HG03342 (cell line): ENCODE results near the gene CSRNP2.
A peak's percentile ranks its signal among the peaks of the same experiment; 100 is the strongest.
"Not testable (repeated sequence)": the region's sequence is repeated elsewhere in the genome, so short reads cannot be mapped to it uniquely, and the experiment has no call there.

ENCODE experiments used
- ATAC-seq: cut with Tn5 transposase; IDR thresholded peaks from one replicate; pipeline ENCODE4 v1.9.1; 2021; ENCODE audit warnings: mild to moderate bottlenecking, moderate library complexity; ENCODE audit not compliant: unreplicated experiment

CSRNP2 gene

GRCh38 chr12:51028813-51029150 lies 54.6 kb downstream of the CSRNP2 start:
- ATAC-seq, result no peak

GRCh38 chr12:51028126-51028812 lies 55.1 kb downstream of the CSRNP2 start:
- no peak for ATAC-seq

GRCh38 chr12:51027342-51027835 lies 56.0 kb downstream of the CSRNP2 start:
- ATAC-seq, result no peak

GRCh38 chr12:51025836-51026638 lies 57.4 kb downstream of the CSRNP2 start, which contains the start of gene SLC11A2:
TSS of gene SLC11A2 (minus strand) at chr12:51026384. CDS start at chr12:51010728, 15,656 bp downstream.
- peak; percentile 84 for ATAC-seq

GRCh38 chr12:51025338-51025835 lies 58.0 kb downstream of the CSRNP2 start:
- peak; percentile 1 for ATAC-seq

- no peak for ATAC-seq
These were observed 59.6 kb downstream of the CSRNP2 start for GRCh38 chr12:51023625-51024382.

- no peak for ATAC-seq
These were observed 61.7 kb downstream of the CSRNP2 start for GRCh38 chr12:51021694-51022093.

GRCh38 chr12:51020448-51021182 lies 62.8 kb downstream of the CSRNP2 start:
- ATAC-seq, result no peak

GRCh38 chr12:51019927-51020326 lies 63.5 kb downstream of the CSRNP2 start:
- no peak for ATAC-seq

- ATAC-seq, result no peak
These were observed 64.4 kb downstream of the CSRNP2 start for GRCh38 chr12:51018956-51019355.

GRCh38 chr12:51017452-51017851 lies 65.9 kb downstream of the CSRNP2 start:
- no peak for ATAC-seq

- not testable (repeated sequence) for ATAC-seq
These were observed 68.9 kb downstream of the CSRNP2 start for GRCh38 chr12:51014467-51014866.

GRCh38 chr12:51013441-51013840 lies 70.0 kb downstream of the CSRNP2 start:
- ATAC-seq, result no peak

- no peak for ATAC-seq
These were observed 70.7 kb downstream of the CSRNP2 start for GRCh38 chr12:51012570-51013236.

GRCh38 chr12:51011955-51012354 lies 71.4 kb downstream of the CSRNP2 start:
- no peak for ATAC-seq
